NCI-H748 treated with DMSO at 0.1 percent for 48 hours (cell line): Measurements from ENCODE around the gene JAK2.
"Not testable (repeated sequence)": the region's sequence is repeated elsewhere in the genome, so short reads cannot be mapped to it uniquely, and the experiment has no call there.

Experiments
- DNase-seq: peaks from one replicate; lab custom pipeline; 2025; lab: John Stamatoyannopoulos, UW

Gene JAK2

GRCh38 chr9:5041390-5042115, 56.5 kb downstream of the JAK2 start:
- no peak for DNase-seq

GRCh38 chr9:5042661-5043178, 57.6 kb downstream of the JAK2 start:
- DNase-seq = no peak

- no peak for DNase-seq
These were observed 58.3 kb downstream of the JAK2 start for GRCh38 chr9:5043381-5043780.

GRCh38 chr9:5044160-5044559, 59.1 kb downstream of the JAK2 start:
- DNase-seq = no peak

- no peak for DNase-seq
These were observed 67.8 kb downstream of the JAK2 start for GRCh38 chr9:5052838-5053237.

GRCh38 chr9:5062631-5063030, 77.6 kb downstream of the JAK2 start:
- DNase-seq = no peak

GRCh38 chr9:5072871-5073270, 87.8 kb downstream of the JAK2 start:
- DNase-seq = no peak

- DNase-seq = no peak
These were observed 88.6 kb downstream of the JAK2 start for GRCh38 chr9:5073701-5074100.

GRCh38 chr9:5085993-5086392, 100.9 kb downstream of the JAK2 start:
- no peak for DNase-seq

GRCh38 chr9:5089737-5090136, 104.7 kb downstream of the JAK2 start:
- peak; percentile 36 for DNase-seq

- no peak for DNase-seq
These were observed 110.7 kb downstream of the JAK2 start for GRCh38 chr9:5095795-5096194.

GRCh38 chr9:5099466-5099865, 114.4 kb downstream of the JAK2 start:
- no peak for DNase-seq

GRCh38 chr9:5101127-5101526, 116.1 kb downstream of the JAK2 start:
- DNase-seq = not testable (repeated sequence)

- not testable (repeated sequence) for DNase-seq
These were observed 121.4 kb downstream of the JAK2 start for GRCh38 chr9:5106517-5106916.

GRCh38 chr9:5110867-5111681, 126.0 kb downstream of the JAK2 start:
- DNase-seq = no peak

GRCh38 chr9:5111696-5112095, 126.6 kb downstream of the JAK2 start:
- no peak for DNase-seq

GRCh38 chr9:5112109-5112592, 127.1 kb downstream of the JAK2 start:
- no peak for DNase-seq

GRCh38 chr9:5112646-5113045, 127.6 kb downstream of the JAK2 start:
- no peak for DNase-seq

GRCh38 chr9:5113523-5113922, 128.5 kb downstream of the JAK2 start:
- no peak for DNase-seq

GRCh38 chr9:5113994-5114748, 129.1 kb downstream of the JAK2 start:
- no peak for DNase-seq

GRCh38 chr9:5122116-5122515, 137.0 kb downstream of the JAK2 start:
- no peak for DNase-seq

- DNase-seq = no peak
These were observed 137.4 kb downstream of the JAK2 start for GRCh38 chr9:5122516-5122915.
